Adipocyte (in vitro differentiated cells): ENCODE measurements around the gene ISG20.

Experiments used
- DNase-seq: peaks from one replicate; pipeline ENCODE4 v3.0.0-alpha.2; 2015; ENCODE audit warnings: low read depth
- H3K27me3 ChIP-seq: replicated peaks from 2 replicates; pipeline ENCODE4 v1.7.0; 2013; ENCODE audit warnings: mild to moderate bottlenecking, low read length, moderate library complexity; ENCODE audit not compliant: control insufficient read depth, insufficient read depth
- H3K36me3 ChIP-seq: 2 replicates; pipeline ENCODE4 v1.7.0; 2013; ENCODE audit warnings: low read length, mild to moderate bottlenecking, moderate library complexity; ENCODE audit not compliant: control insufficient read depth, insufficient read depth, severe bottlenecking
- H3K4me1 ChIP-seq: 2 replicates; pipeline ENCODE4 v1.7.0; 2013; ENCODE audit warnings: mild to moderate bottlenecking, low read length, moderate library complexity; ENCODE audit not compliant: control insufficient read depth, insufficient read depth
- H3K4me3 ChIP-seq: 2 replicates; pipeline ENCODE4 v1.7.0; 2013; ENCODE audit warnings: mild to moderate bottlenecking, low read length, moderate library complexity
- H3K9ac ChIP-seq: 2 replicates; pipeline ENCODE4 v1.7.0; 2013; ENCODE audit warnings: mild to moderate bottlenecking, low read length, moderate library complexity
- H3K9me3 ChIP-seq: 2 replicates; pipeline ENCODE4 v1.7.0; 2013; ENCODE audit warnings: mild to moderate bottlenecking, low read length, moderate library complexity; ENCODE audit not compliant: control insufficient read depth

Gene ISG20

GRCh38 chr15:88681610-88682221 is 42.9 kb downstream of the ISG20 start:
- Histone ChIP-seq H3K9me3 (no peaks in the 10 kb centered on the region), H3K4me3 (no peak overlapping the region), H3K4me1 (peaks cover 5% of the 10 kb centered on the region), H3K27me3 (peaks cover 32% of the 10 kb centered on the region), H3K36me3 (no peaks in the 10 kb centered on the region), H3K9ac (no peak overlapping the region)
- DNase-seq, result no peak

- DNase-seq, result no peak
- H3K4me3 ChIP-seq, result no peak overlapping the region
- no peak overlapping the region for H3K9ac ChIP-seq
- no peaks in the 10 kb centered on the region for H3K36me3 ChIP-seq
- peaks cover 5% of the 10 kb centered on the region for H3K4me1 ChIP-seq
- H3K9me3 ChIP-seq, result peaks cover 8% of the 10 kb centered on the region
- peaks cover 50% of the 10 kb centered on the region for H3K27me3 ChIP-seq
Measured at GRCh38 chr15:88684345-88684744, 45.5 kb downstream of the ISG20 start.

GRCh38 chr15:88686166-88686565 is 47.4 kb downstream of the ISG20 start:
- peaks cover 5% of the 10 kb centered on the region for H3K4me1 ChIP-seq
- H3K27me3 ChIP-seq, result peaks cover 59% of the 10 kb centered on the region
- no peak for DNase-seq
- H3K4me3 ChIP-seq, result no peak overlapping the region
- no peak overlapping the region for H3K9ac ChIP-seq
- peaks cover 8% of the 10 kb centered on the region for H3K9me3 ChIP-seq
- no peaks in the 10 kb centered on the region for H3K36me3 ChIP-seq

- H3K36me3 ChIP-seq, result no peaks in the 10 kb centered on the region
- DNase-seq, result no peak
- H3K9ac ChIP-seq, result no peak overlapping the region
- H3K4me1 ChIP-seq, result no peaks in the 10 kb centered on the region
- H3K9me3 ChIP-seq, result peaks cover 8% of the 10 kb centered on the region
- no peak overlapping the region for H3K4me3 ChIP-seq
- H3K27me3 ChIP-seq, result peaks cover 61% of the 10 kb centered on the region
Measured at GRCh38 chr15:88688394-88688933, 49.6 kb downstream of the ISG20 start.

- no peak overlapping the region for H3K4me3 ChIP-seq
- H3K27me3 ChIP-seq, result peaks cover 62% of the 10 kb centered on the region
- DNase-seq, result no peak
- H3K9ac ChIP-seq, result no peak overlapping the region
- H3K9me3 ChIP-seq, result peaks cover 8% of the 10 kb centered on the region
- H3K36me3 ChIP-seq, result no peaks in the 10 kb centered on the region
- H3K4me1 ChIP-seq, result no peaks in the 10 kb centered on the region
Measured at GRCh38 chr15:88690331-88690730, 51.5 kb downstream of the ISG20 start.

GRCh38 chr15:88693191-88693590 is 54.4 kb downstream of the ISG20 start:
- Histone ChIP-seq H3K4me1 (no peaks in the 10 kb centered on the region), H3K9me3 (peaks cover 8% of the 10 kb centered on the region), H3K36me3 (no peaks in the 10 kb centered on the region), H3K9ac (no peak overlapping the region), H3K27me3 (peaks cover 55% of the 10 kb centered on the region), H3K4me3 (no peak overlapping the region)
- no peak for DNase-seq

- H3K27me3 ChIP-seq, result peaks cover 44% of the 10 kb centered on the region
- H3K4me3 ChIP-seq, result no peak overlapping the region
- H3K9me3 ChIP-seq, result no peaks in the 10 kb centered on the region
- no peaks in the 10 kb centered on the region for H3K36me3 ChIP-seq
- no peaks in the 10 kb centered on the region for H3K4me1 ChIP-seq
- no peak overlapping the region for H3K9ac ChIP-seq
- DNase-seq, result peak; percentile 47
Measured at GRCh38 chr15:88695101-88695500, 56.3 kb downstream of the ISG20 start.

- H3K36me3 ChIP-seq, result no peaks in the 10 kb centered on the region
- no peak overlapping the region for H3K9ac ChIP-seq
- no peak overlapping the region for H3K4me3 ChIP-seq
- H3K9me3 ChIP-seq, result no peaks in the 10 kb centered on the region
- no peaks in the 10 kb centered on the region for H3K4me1 ChIP-seq
- no peak for DNase-seq
- H3K27me3 ChIP-seq, result peaks cover 38% of the 10 kb centered on the region
Measured at GRCh38 chr15:88695691-88696251, 57.0 kb downstream of the ISG20 start.

- H3K36me3 ChIP-seq, result no peaks in the 10 kb centered on the region
- DNase-seq, result no peak
- H3K9me3 ChIP-seq, result no peaks in the 10 kb centered on the region
- no peak overlapping the region for H3K4me3 ChIP-seq
- H3K27me3 ChIP-seq, result peaks cover 34% of the 10 kb centered on the region
- H3K9ac ChIP-seq, result no peak overlapping the region
- no peaks in the 10 kb centered on the region for H3K4me1 ChIP-seq
Measured at GRCh38 chr15:88696254-88696653, 57.4 kb downstream of the ISG20 start.

- Histone ChIP-seq H3K36me3 (no peaks in the 10 kb centered on the region), H3K9ac (no peak overlapping the region), H3K9me3 (no peaks in the 10 kb centered on the region), H3K4me3 (no peak overlapping the region), H3K4me1 (no peaks in the 10 kb centered on the region), H3K27me3 (peaks cover 32% of the 10 kb centered on the region)
- no peak for DNase-seq
Measured at GRCh38 chr15:88697276-88697675, 58.5 kb downstream of the ISG20 start.

- no peaks in the 10 kb centered on the region for H3K9me3 ChIP-seq
- H3K36me3 ChIP-seq, result no peaks in the 10 kb centered on the region
- peaks cover 22% of the 10 kb centered on the region for H3K27me3 ChIP-seq
- no peak overlapping the region for H3K4me3 ChIP-seq
- H3K9ac ChIP-seq, result no peak overlapping the region
- no peak for DNase-seq
- no peaks in the 10 kb centered on the region for H3K4me1 ChIP-seq
Measured at GRCh38 chr15:88699861-88700260, 61.0 kb downstream of the ISG20 start.
